HepG2 (cell line): ENCODE results near the gene LIMCH1. TPM values are rescaled to one million over a fixed set of nuclear protein-coding genes. Genes with fewer than 3 reads are reported as not detected.

Experiments
- ATAC-seq: fragments of 200-7000 bp; cut with Tn5 transposase; 3 replicates; pipeline ENCODE4 v1.9.1; 2020; ENCODE audit warnings: mild to moderate bottlenecking, moderate library complexity
- BruUV-seq: library from RNA; stranded (reverse); fragments of 400-500 nt; replicated peaks from 2 replicates; lab custom pipeline; 2021; lab: Mats Ljungman, UMichigan
- CTCF ChIA-PET: fragments of 300-600 bp; formaldehyde crosslinking; extraction: SDS; loops from one replicate; lab custom pipeline; 2021; ENCODE audit warnings: low total read pairs, inconsistent platforms, low intra/inter-chr PET ratio; lab: Yijun Ruan, JAX
- POLR2A ChIA-PET: fragments of 350-600 bp; sonication (Branson Sonifier 250); formaldehyde crosslinking; loops from one replicate; lab custom pipeline; 2020; ENCODE audit warnings: antibody characterized with exemption, inconsistent platforms; lab: Yijun Ruan, JAX
- DNase-seq: peaks from one replicate; pipeline ENCODE4 v3.0.0-alpha.2; 2015; ENCODE audit warnings: low spot score
- FAIRE-seq: peaks from 3 replicates; lab custom pipeline; 2011; peaks lifted over from hg19 to GRCh38; lab: Jason Lieb, UNC
- H2AFZ ChIP-seq: one replicate; pipeline ENCODE4 v1.6.1; 2011; ENCODE audit warnings: low read length, inconsistent platforms
- H3K27ac ChIP-seq: fragments of 300-600 bp; 3 replicates; pipeline ENCODE4 v1.8.0; 2011; ENCODE audit warnings: mixed run types, mild to moderate bottlenecking, mixed read lengths, low read length, inconsistent platforms; ENCODE audit not compliant: insufficient read depth; ENCODE audit errors: extremely low read length
- H3K27me3 ChIP-seq, 2 experiments: fragments of 200-600 bp in 1 of 2; 2 replicates in 1 of 2; 3 replicates in 1 of 2; pipeline versions ENCODE4 v1.6.0 to v1.8.0; 2011; ENCODE audit warnings: low read length in 2 of 2, mild to moderate bottlenecking in 2 of 2, moderate library complexity in 2 of 2, inconsistent platforms in 1 of 2; ENCODE audit not compliant: insufficient read depth in 2 of 2, control insufficient read depth in 1 of 2
- H3K36me3 ChIP-seq, 2 experiments: fragments of 200-600 bp in 1 of 2; replicated peaks in 1 of 2; 2 replicates in 1 of 2; 3 replicates in 1 of 2; pipeline versions ENCODE4 v1.5.1 to v1.8.0; 2011; ENCODE audit warnings: low read length in 2 of 2, inconsistent platforms in 1 of 2; ENCODE audit not compliant: insufficient read depth in 2 of 2, control insufficient read depth in 1 of 2
- H3K4me1 ChIP-seq: 2 replicates; pipeline ENCODE4 v1.5.1; 2012; ENCODE audit warnings: low read length, inconsistent platforms; ENCODE audit not compliant: insufficient read depth
- H3K4me2 ChIP-seq: 2 replicates; pipeline ENCODE4 v1.6.0; 2011; ENCODE audit warnings: low read depth, low read length, inconsistent platforms
- H3K4me3 ChIP-seq, 3 experiments: fragments of 200-600 bp in 1 of 3; sonication (generic), shearing (Covaris generic) in 1 of 3; replicated peaks in 1 of 3; 2 replicates each; pipeline ENCODE4 v1.5.1; 2011 to 2016; ENCODE audit warnings: low read length in 3 of 3, inconsistent platforms in 2 of 3, low read depth in 2 of 3, mild to moderate bottlenecking in 2 of 3, control low read depth in 1 of 3, mixed read lengths in 1 of 3; ENCODE audit not compliant: insufficient read depth in 1 of 3
- H3K79me2 ChIP-seq: one replicate; pipeline ENCODE4 v1.6.1; 2011; ENCODE audit warnings: low read length, inconsistent platforms; ENCODE audit not compliant: insufficient read depth
- H3K9ac ChIP-seq: 2 replicates; pipeline ENCODE4 v1.6.0; 2011; ENCODE audit warnings: mild to moderate bottlenecking, low read depth, low read length, inconsistent platforms; ENCODE audit not compliant: insufficient read depth
- H3K9me3 ChIP-seq: 2 replicates; pipeline ENCODE4 v1.5.1; 2012; ENCODE audit warnings: mild to moderate bottlenecking, low read length
- H4K20me1 ChIP-seq: 2 replicates; pipeline ENCODE4 v1.6.0; 2011; ENCODE audit warnings: inconsistent platforms, mild to moderate bottlenecking, low read length, moderate library complexity; ENCODE audit not compliant: insufficient read depth
- FLYWCH1 ChIP-seq: sonication (generic); formaldehyde crosslinking; IDR thresholded peaks from 2 replicates; pipeline ENCODE4 v1.8.1; 2023; ENCODE audit warnings: mild to moderate bottlenecking, missing genetic modification reagents
- FOXP4 ChIP-seq: sonication (generic); formaldehyde crosslinking; IDR thresholded peaks from 2 replicates; pipeline ENCODE4 v1.4.0; 2020; ENCODE audit warnings: missing genetic modification reagents
- GATA4 ChIP-seq: sonication (generic); IDR thresholded peaks from 2 replicates; pipeline ENCODE4 v1.6.1; 2016; ENCODE audit warnings: antibody characterized with exemption, low read depth, borderline replicate concordance
- NFE2L1 ChIP-seq: sonication (generic); formaldehyde crosslinking; IDR thresholded peaks from 2 replicates; pipeline ENCODE4 v1.4.0; 2020; ENCODE audit warnings: missing genetic modification reagents, mild to moderate bottlenecking, borderline replicate concordance
- NFRKB ChIP-seq: fragments of 450-650 bp; IDR thresholded peaks from 2 replicates; pipeline ENCODE4 v1.6.1; 2017
- PHF8 ChIP-seq: sonication (generic); formaldehyde crosslinking; IDR thresholded peaks from 2 replicates; pipeline ENCODE4 v1.5.0; 2020; ENCODE audit warnings: missing genetic modification reagents
- POGK ChIP-seq: sonication (generic); formaldehyde crosslinking; conservative IDR thresholded peaks from 2 replicates; pipeline ENCODE4 v1.8.0; 2022; ENCODE audit warnings: mild to moderate bottlenecking, moderate library complexity, missing genetic modification reagents
- RFX5 ChIP-seq: IDR thresholded peaks from 2 replicates; pipeline ENCODE4 v1.6.1; 2011; ENCODE audit warnings: low read depth, low read length, improper control_type of control experiment
- SNAI1 ChIP-seq: sonication (generic); formaldehyde crosslinking; IDR thresholded peaks from 2 replicates; pipeline ENCODE4 v1.5.0; 2020; ENCODE audit warnings: mild to moderate bottlenecking, missing genetic modification reagents, borderline replicate concordance
- TCF12 ChIP-seq, 2 experiments: fragments of 450-650 bp in 1 of 2; sonication (generic) in 1 of 2; formaldehyde crosslinking in 1 of 2; IDR thresholded peaks; 2 replicates each; pipeline versions ENCODE4 v1.6.1 to v1.8.0; 2017 to 2022; ENCODE audit warnings: antibody characterized with exemption in 1 of 2, mild to moderate bottlenecking in 1 of 2, missing genetic modification reagents in 1 of 2, moderate library complexity in 1 of 2
- THAP11 ChIP-seq: IDR thresholded peaks from 2 replicates; pipeline ENCODE4 v1.6.1; 2016; ENCODE audit warnings: missing biosample characterization, missing genetic modification reagents
- ZNF317 ChIP-seq: sonication (generic); formaldehyde crosslinking; IDR thresholded peaks from 2 replicates; pipeline ENCODE4 v1.5.0; 2020; ENCODE audit warnings: mild to moderate bottlenecking, missing genetic modification reagents
- ZNF614 ChIP-seq: IDR thresholded peaks from 2 replicates; pipeline ENCODE4 v1.6.1; 2018; ENCODE audit warnings: missing biosample characterization, missing genetic modification reagents, inconsistent platforms, borderline replicate concordance
- ZNF792 ChIP-seq: IDR thresholded peaks from 2 replicates; pipeline ENCODE4 v1.6.1; 2016
- WGBS: methylation state at CpG from one replicate; pipeline ENCODE4 v1.1.6; 2017; ENCODE audit warnings: low lambda C conversion rate; 5-methylcytosine and 5-hydroxymethylcytosine counted together
- in situ Hi-C: cut with HindIII; loops from 2 replicates; pipeline ENCODE4 v1.10.0; 2017; ENCODE audit warnings: low pct_unique_long_range_greater_than_20kb; ENCODE audit not compliant: extremely low pct_ligation_motif_present
- intact Hi-C: fragments of 100-400 bp; cut with micrococcal nuclease; formaldehyde crosslinking; loops from one replicate; pipeline ENCODE4 v1.10.0; 2022; ENCODE audit not compliant: unreplicated experiment
- polyA plus RNA-seq, 8 experiments: library from polyadenylated mRNA; depleted of rRNA in 3 of 8; stranded (reverse) in 7 of 8; unstranded in 1 of 8; fragments of >200 nt; fragmentation: Illumina TruSeq in 4 of 8; extraction: Trizol in 4 of 8; gene quantifications; 2 replicates each; pipeline versions ENCODE4 v1.2.1 to v1.2.3, GENCODE V29; 2011 to 2016; ENCODE audit warnings: low read depth in 4 of 8, missing spikeins in 1 of 8, mixed read lengths in 1 of 8; ENCODE audit not compliant: insufficient read depth in 1 of 8
- total RNA-seq, 5 experiments: library from RNA; depleted of rRNA; stranded (reverse); fragments of >200 nt; fragmentation: Illumina TruSeq; extraction: Trizol; gene quantifications; 2 replicates each; pipeline ENCODE4 v1.2.3, GENCODE V29; 2016; ENCODE audit warnings: low read depth in 1 of 5
- TF ChIP-seq, protein P1 (sequence below): sonication (generic); formaldehyde crosslinking; IDR thresholded peaks from 2 replicates; pipeline ENCODE4 v1.5.1; 2020; ENCODE audit warnings: missing genetic modification reagents, mild to moderate bottlenecking, borderline replicate concordance
- TF ChIP-seq, protein P2 (sequence below): IDR thresholded peaks from 2 replicates; pipeline ENCODE4 v1.6.1; 2016; ENCODE audit warnings: low read depth, control low read depth

LIMCH1 gene
- total and polyA plus RNA-seq, 2 of the 13 experiments (the other 11 are each of a cell fraction or from before 2014, with no cell fraction given) = 0.04 TPM; not detected in 1

DNA sequence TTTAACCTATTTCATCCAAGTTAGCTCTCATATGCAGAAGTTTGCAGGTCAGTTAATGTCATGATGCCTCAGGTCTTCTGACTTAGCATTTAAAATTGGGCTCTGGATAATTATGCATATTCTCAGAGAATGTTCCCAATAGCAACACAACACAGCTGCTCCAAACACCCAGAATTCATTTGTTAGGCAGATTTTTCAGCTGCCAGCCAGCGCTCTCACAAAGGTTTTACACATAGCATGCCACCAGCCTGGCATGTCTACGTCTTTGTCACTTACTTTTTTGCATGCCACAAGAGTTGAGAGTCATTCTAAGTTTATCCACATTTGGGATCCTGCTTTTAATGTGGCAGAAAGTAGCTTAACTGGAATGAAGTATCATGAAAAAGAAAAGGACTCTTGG, 84.8 kb downstream of the LIMCH1 start:
- ATAC-seq (no peak), FAIRE-seq (no peak), DNase-seq (no peak)
- H3K4me1 ChIP-seq = no peaks in the 10 kb centered on the region
- H3K9ac ChIP-seq = no peak overlapping the region
- 0% methylated on average over 2 of the region's 2 CpGs for WGBS
- H2AFZ ChIP-seq = no peak overlapping the region
- in situ Hi-C loops = no loop called here
- no peak overlapping the region for H3K27ac ChIP-seq
- H3K27me3 ChIP-seq = peaks cover 1 to 18% of the 10 kb centered on the region in 2 experiments; a peak in 2 of 5 replicates
- CTCF ChIA-PET = no interaction called here
- H3K4me2 ChIP-seq = no peak overlapping the region
- H3K36me3 ChIP-seq = no peaks in the 10 kb centered on the region
- H4K20me1 ChIP-seq = no peaks in the 10 kb centered on the region
- no peaks in the 10 kb centered on the region for H3K9me3 ChIP-seq
- TF ChIP-seq FLYWCH1 (CRISPR knock-in tag) (no peak), NFRKB (no peak), PHF8 (CRISPR knock-in tag) (no peak), NFE2L1 (CRISPR knock-in tag) (no peak), RFX5 (no peak), SNAI1 (CRISPR knock-in tag) (no peak), FOXP4 (CRISPR knock-in tag) (no peak), ZNF614 (CRISPR knock-in tag) (no peak), ZNF317 (CRISPR knock-in tag) (no peak), ZNF792 (CRISPR knock-in tag) (no peak), THAP11 (no peak), GATA4 (no peak), TCF12 (IDR thresholded peaks at IDR 0.05) (no peak), TCF12 (CRISPR knock-in tag; IDR thresholded peaks at IDR 0.05) (no peak), POGK (CRISPR knock-in tag) (no peak)
- TF ChIP-seq, protein P1, sequence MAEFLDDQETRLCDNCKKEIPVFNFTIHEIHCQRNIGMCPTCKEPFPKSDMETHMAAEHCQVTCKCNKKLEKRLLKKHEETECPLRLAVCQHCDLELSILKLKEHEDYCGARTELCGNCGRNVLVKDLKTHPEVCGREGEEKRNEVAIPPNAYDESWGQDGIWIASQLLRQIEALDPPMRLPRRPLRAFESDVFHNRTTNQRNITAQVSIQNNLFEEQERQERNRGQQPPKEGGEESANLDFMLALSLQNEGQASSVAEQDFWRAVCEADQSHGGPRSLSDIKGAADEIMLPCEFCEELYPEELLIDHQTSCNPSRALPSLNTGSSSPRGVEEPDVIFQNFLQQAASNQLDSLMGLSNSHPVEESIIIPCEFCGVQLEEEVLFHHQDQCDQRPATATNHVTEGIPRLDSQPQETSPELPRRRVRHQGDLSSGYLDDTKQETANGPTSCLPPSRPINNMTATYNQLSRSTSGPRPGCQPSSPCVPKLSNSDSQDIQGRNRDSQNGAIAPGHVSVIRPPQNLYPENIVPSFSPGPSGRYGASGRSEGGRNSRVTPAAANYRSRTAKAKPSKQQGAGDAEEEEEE = no peak
- TF ChIP-seq, protein P2, sequence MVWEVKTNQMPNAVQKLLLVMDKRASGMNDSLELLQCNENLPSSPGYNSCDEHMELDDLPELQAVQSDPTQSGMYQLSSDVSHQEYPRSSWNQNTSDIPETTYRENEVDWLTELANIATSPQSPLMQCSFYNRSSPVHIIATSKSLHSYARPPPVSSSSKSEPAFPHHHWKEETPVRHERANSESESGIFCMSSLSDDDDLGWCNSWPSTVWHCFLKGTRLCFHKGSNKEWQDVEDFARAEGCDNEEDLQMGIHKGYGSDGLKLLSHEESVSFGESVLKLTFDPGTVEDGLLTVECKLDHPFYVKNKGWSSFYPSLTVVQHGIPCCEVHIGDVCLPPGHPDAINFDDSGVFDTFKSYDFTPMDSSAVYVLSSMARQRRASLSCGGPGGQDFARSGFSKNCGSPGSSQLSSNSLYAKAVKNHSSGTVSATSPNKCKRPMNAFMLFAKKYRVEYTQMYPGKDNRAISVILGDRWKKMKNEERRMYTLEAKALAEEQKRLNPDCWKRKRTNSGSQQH = no peak
- no peaks in the 10 kb centered on the region for H3K79me2 ChIP-seq
- POLR2A ChIA-PET = no interaction called here
- no TSS peak for BruUV-seq
- intact Hi-C loops = no loop called here
- no peak overlapping the region for H3K4me3 ChIP-seq
